DND-41 (cell line): Measurements from ENCODE around the gene ADI1.
"Not testable (repeated sequence)": the region's sequence is repeated elsewhere in the genome, so short reads cannot be mapped to it uniquely, and the experiment has no call there.

Source experiments
- ATAC-seq: fragments of 200-7000 bp; cut with Tn5 transposase; 3 replicates; pipeline ENCODE4 v1.9.1; 2021; ENCODE audit warnings: low read depth; ENCODE audit not compliant: insufficient read depth
- DNase-seq: peaks from one replicate; pipeline ENCODE4 v3.0.0-alpha.2; 2020
- H2AFZ ChIP-seq: 2 replicates; pipeline ENCODE4 v1.6.0; 2012; ENCODE audit warnings: low read depth, low read length
- H3K27ac ChIP-seq: 2 replicates; pipeline ENCODE4 v1.5.1; 2012; ENCODE audit warnings: low read length, inconsistent platforms
- H3K27me3 ChIP-seq: fragments of 200-600 bp; sonication (generic); 2 replicates; pipeline ENCODE4 v1.6.0; 2012; ENCODE audit warnings: low read length, mild to moderate bottlenecking, inconsistent platforms; ENCODE audit not compliant: insufficient read depth, poor library complexity
- H3K36me3 ChIP-seq: 2 replicates; pipeline ENCODE4 v1.5.1; 2012; ENCODE audit warnings: low read length, inconsistent platforms; ENCODE audit not compliant: insufficient read depth
- H3K4me1 ChIP-seq: 2 replicates; pipeline ENCODE4 v1.5.1; 2012; ENCODE audit warnings: mild to moderate bottlenecking, low read length; ENCODE audit not compliant: insufficient read depth
- H3K4me2 ChIP-seq: 2 replicates; pipeline ENCODE4 v1.6.0; 2012; ENCODE audit warnings: mild to moderate bottlenecking, moderate library complexity, low read length, inconsistent platforms; ENCODE audit not compliant: insufficient read depth
- H3K4me3 ChIP-seq, 2 experiments: fragments of 200-600 bp in 1 of 2; shearing (Covaris generic) in 1 of 2; 2 replicates each; pipeline ENCODE4 v1.5.1; 2012 to 2016; ENCODE audit warnings: inconsistent platforms in 2 of 2, low read length in 2 of 2, mild to moderate bottlenecking in 2 of 2, low read depth in 1 of 2, moderate library complexity in 1 of 2
- H3K79me2 ChIP-seq: 2 replicates; pipeline ENCODE4 v1.6.0; 2012; ENCODE audit warnings: low read length, inconsistent platforms; ENCODE audit not compliant: insufficient read depth
- H3K9ac ChIP-seq: 2 replicates; pipeline ENCODE4 v1.6.0; 2012; ENCODE audit warnings: low read depth, mild to moderate bottlenecking, inconsistent platforms, low read length, moderate library complexity
- H3K9me3 ChIP-seq: 2 replicates; pipeline ENCODE4 v1.5.1; 2012; ENCODE audit warnings: low read length, moderate library complexity, mild to moderate bottlenecking, inconsistent platforms; ENCODE audit not compliant: insufficient read depth, severe bottlenecking
- H4K20me1 ChIP-seq: 2 replicates; pipeline ENCODE4 v1.6.0; 2012; ENCODE audit warnings: low read length; ENCODE audit not compliant: insufficient read depth
- CTCF ChIP-seq: IDR thresholded peaks from 2 replicates; pipeline ENCODE4 v1.5.1; 2012; ENCODE audit warnings: borderline replicate concordance, low read length, moderate library complexity, mild to moderate bottlenecking; ENCODE audit not compliant: poor library complexity, severe bottlenecking; ENCODE audit errors: extremely low read depth
- EZH2 ChIP-seq: IDR thresholded peaks from 3 replicates; pipeline ENCODE4 v1.6.1; 2012; ENCODE audit warnings: borderline replicate concordance, low read depth, mild to moderate bottlenecking, moderate library complexity, low read length, inconsistent platforms; ENCODE audit not compliant: severe bottlenecking

ADI1 gene

GRCh38 chr2:3493615-3494007 lies 25.7 kb downstream of the ADI1 start:
- Histone ChIP-seq H3K27me3 (no peaks in the 10 kb centered on the region), H3K36me3 (peaks cover 24% of the 10 kb centered on the region), H3K4me2 (no peak overlapping the region), H4K20me1 (no peaks in the 10 kb centered on the region), H2AFZ (no peak overlapping the region), H3K79me2 (no peaks in the 10 kb centered on the region), H3K9ac (no peak overlapping the region), H3K9me3 (no peaks in the 10 kb centered on the region), H3K4me3 (no peak overlapping the region), H3K27ac (no peak overlapping the region), H3K4me1 (no peaks in the 10 kb centered on the region)
- DNase-seq: no peak
- ATAC-seq: no peak
- TF ChIP-seq EZH2 (no peak), CTCF (no peak)

GRCh38 chr2:3492951-3493614 lies 26.2 kb downstream of the ADI1 start:
- Histone ChIP-seq H4K20me1 (no peaks in the 10 kb centered on the region; the same call in 1 of the 2 replicates), H2AFZ (no peak overlapping the region), H3K27ac (no peak overlapping the region), H3K36me3 (peaks cover 19% of the 10 kb centered on the region; the same call in 1 of the 2 replicates), H3K4me2 (no peak overlapping the region), H3K9me3 (no peaks in the 10 kb centered on the region), H3K4me3 (no peak overlapping the region), H3K4me1 (no peaks in the 10 kb centered on the region), H3K9ac (no peak overlapping the region), H3K27me3 (no peaks in the 10 kb centered on the region), H3K79me2 (no peaks in the 10 kb centered on the region)
- ATAC-seq (no peak), DNase-seq (no peak)
- TF ChIP-seq CTCF (no peak), EZH2 (no peak)

- H2AFZ ChIP-seq, ATAC-seq, H3K27me3 ChIP-seq, DNase-seq, H3K4me1 ChIP-seq, H3K4me2 ChIP-seq, H3K4me3 ChIP-seq, H3K79me2 ChIP-seq, H3K27ac ChIP-seq, H4K20me1 ChIP-seq, H3K9me3 ChIP-seq, H3K9ac ChIP-seq: not testable (repeated sequence)
- H3K36me3 ChIP-seq: peaks cover 19% of the 10 kb centered on the region; the same call in 1 of the 2 replicates
Measured at GRCh38 chr2:3492475-3492787, 26.9 kb downstream of the ADI1 start.

GRCh38 chr2:3491716-3492474 lies 27.4 kb downstream of the ADI1 start:
- TF ChIP-seq EZH2 (no peak), CTCF (no peak)
- Histone ChIP-seq H3K36me3 (peaks cover 14% of the 10 kb centered on the region; the same call in 1 of the 2 replicates), H3K4me3 (no peak overlapping the region), H3K4me2 (no peak overlapping the region), H3K79me2 (no peaks in the 10 kb centered on the region), H3K9me3 (no peaks in the 10 kb centered on the region), H3K27ac (no peak overlapping the region), H3K4me1 (no peaks in the 10 kb centered on the region), H4K20me1 (no peaks in the 10 kb centered on the region; the same call in 1 of the 2 replicates), H3K9ac (no peak overlapping the region), H3K27me3 (no peaks in the 10 kb centered on the region), H2AFZ (no peak overlapping the region)
- DNase-seq (no peak), ATAC-seq (no peak)
